OCI-LY1 (cell line): ENCODE data around the gene IMMP1L.
"Not testable (repeated sequence)": the region's sequence is repeated elsewhere in the genome, so short reads cannot be mapped to it uniquely, and the experiment has no call there.

ENCODE experiments used
- H2AFZ ChIP-seq: fragments of 200-600 bp; sonication (generic), shearing (Covaris generic); 2 replicates; pipeline ENCODE4 v1.6.0; 2014; ENCODE audit warnings: antibody characterized with exemption, mild to moderate bottlenecking, low read length
- H3F3A ChIP-seq: fragments of 200-600 bp; sonication (generic), shearing (Covaris generic); 2 replicates; pipeline ENCODE4 v1.6.0; 2014; ENCODE audit warnings: mild to moderate bottlenecking, antibody characterized with exemption, low read length, moderate library complexity; ENCODE audit not compliant: insufficient read depth
- H3K27ac ChIP-seq: fragments of 200-600 bp; sonication (generic); 2 replicates; pipeline ENCODE4 v1.5.1; 2014; ENCODE audit warnings: low read length, mixed run types, mild to moderate bottlenecking, low read depth; ENCODE audit not compliant: poor library complexity, severe bottlenecking
- H3K27me3 ChIP-seq: fragments of 200-600 bp; sonication (generic); 2 replicates; pipeline ENCODE4 v1.6.0; 2014; ENCODE audit warnings: antibody characterized with exemption, mild to moderate bottlenecking, low read length, moderate library complexity; ENCODE audit not compliant: insufficient read depth
- H3K36me3 ChIP-seq: fragments of 200-600 bp; sonication (generic); 2 replicates; pipeline ENCODE4 v1.6.1; 2014; ENCODE audit warnings: mild to moderate bottlenecking, antibody characterized with exemption, low read length, moderate library complexity, mixed read lengths; ENCODE audit not compliant: insufficient read depth
- H3K4me1 ChIP-seq: fragments of 200-600 bp; sonication (generic); 2 replicates; pipeline ENCODE4 v1.5.1; 2014; ENCODE audit warnings: mild to moderate bottlenecking, low read length, moderate library complexity; ENCODE audit not compliant: insufficient read depth, severe bottlenecking
- H3K4me2 ChIP-seq: fragments of 200-600 bp; sonication (generic), shearing (Covaris generic); 2 replicates; pipeline ENCODE4 v1.6.1; 2014; ENCODE audit warnings: low read length
- H3K4me3 ChIP-seq: fragments of 200-600 bp; sonication (generic); 2 replicates; pipeline ENCODE4 v1.5.1; 2014; ENCODE audit warnings: low read length, low read depth, mild to moderate bottlenecking, mixed read lengths; ENCODE audit not compliant: poor library complexity, severe bottlenecking
- H3K79me2 ChIP-seq: fragments of 200-600 bp; shearing (Covaris generic); 2 replicates; pipeline ENCODE4 v1.6.1; 2016; ENCODE audit warnings: mixed run types, low read length, mixed read lengths; ENCODE audit not compliant: insufficient read depth
- H3K9ac ChIP-seq: fragments of 200-600 bp; sonication (generic), shearing (Covaris generic); 2 replicates; pipeline ENCODE4 v1.6.1; 2014; ENCODE audit warnings: mild to moderate bottlenecking, low read length, mixed read lengths
- H3K9me2 ChIP-seq: fragments of 200-600 bp; sonication (generic), shearing (Covaris generic); 2 replicates; pipeline ENCODE4 v1.6.1; 2014; ENCODE audit warnings: low read depth, mild to moderate bottlenecking, low read length, mixed read lengths
- H3K9me3 ChIP-seq: fragments of 200-600 bp; shearing (Covaris generic); 2 replicates; pipeline ENCODE4 v1.6.1; 2014; ENCODE audit warnings: low read length, mixed read lengths
- H4K20me1 ChIP-seq: fragments of 200-600 bp; sonication (generic), shearing (Covaris generic); 2 replicates; pipeline ENCODE4 v1.6.0; 2016; ENCODE audit warnings: mild to moderate bottlenecking, low read length; ENCODE audit not compliant: insufficient read depth
- EZH2 ChIP-seq: fragments of 200-600 bp; sonication (generic), shearing (Covaris generic); IDR thresholded peaks from 2 replicates; pipeline ENCODE4 v1.8.0; 2017; ENCODE audit warnings: borderline replicate concordance, mixed run types, mild to moderate bottlenecking, antibody characterized with exemption, low read length, moderate library complexity, mixed read lengths
- TF ChIP-seq, protein P1 (sequence below): fragments of 200-600 bp; sonication (generic), shearing (Covaris generic); IDR thresholded peaks from 2 replicates; pipeline ENCODE4 v1.5.1; 2017; ENCODE audit warnings: mild to moderate bottlenecking, antibody characterized with exemption, low read length, moderate library complexity, mixed read lengths

The IMMP1L gene

GRCh38 chr11:31499576-31500178 is 9.7 kb downstream of the IMMP1L start:
- no peak for TF ChIP-seq EZH2
- TF ChIP-seq, protein P1, sequence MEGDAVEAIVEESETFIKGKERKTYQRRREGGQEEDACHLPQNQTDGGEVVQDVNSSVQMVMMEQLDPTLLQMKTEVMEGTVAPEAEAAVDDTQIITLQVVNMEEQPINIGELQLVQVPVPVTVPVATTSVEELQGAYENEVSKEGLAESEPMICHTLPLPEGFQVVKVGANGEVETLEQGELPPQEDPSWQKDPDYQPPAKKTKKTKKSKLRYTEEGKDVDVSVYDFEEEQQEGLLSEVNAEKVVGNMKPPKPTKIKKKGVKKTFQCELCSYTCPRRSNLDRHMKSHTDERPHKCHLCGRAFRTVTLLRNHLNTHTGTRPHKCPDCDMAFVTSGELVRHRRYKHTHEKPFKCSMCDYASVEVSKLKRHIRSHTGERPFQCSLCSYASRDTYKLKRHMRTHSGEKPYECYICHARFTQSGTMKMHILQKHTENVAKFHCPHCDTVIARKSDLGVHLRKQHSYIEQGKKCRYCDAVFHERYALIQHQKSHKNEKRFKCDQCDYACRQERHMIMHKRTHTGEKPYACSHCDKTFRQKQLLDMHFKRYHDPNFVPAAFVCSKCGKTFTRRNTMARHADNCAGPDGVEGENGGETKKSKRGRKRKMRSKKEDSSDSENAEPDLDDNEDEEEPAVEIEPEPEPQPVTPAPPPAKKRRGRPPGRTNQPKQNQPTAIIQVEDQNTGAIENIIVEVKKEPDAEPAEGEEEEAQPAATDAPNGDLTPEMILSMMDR, result no peak
- no peak overlapping the region for H3K4me3 ChIP-seq

GRCh38 chr11:31493762-31494161 is 15.7 kb downstream of the IMMP1L start:
- not testable (repeated sequence) for H4K20me1 ChIP-seq, H3K9ac ChIP-seq, H3F3A ChIP-seq, H3K27me3 ChIP-seq, H2AFZ ChIP-seq, H3K4me1 ChIP-seq, H3K4me3 ChIP-seq, H3K9me3 ChIP-seq, H3K4me2 ChIP-seq, H3K27ac ChIP-seq, H3K9me2 ChIP-seq
- Histone ChIP-seq H3K79me2 (peaks cover 34% of the 10 kb centered on the region), H3K36me3 (peaks cover 53% of the 10 kb centered on the region)

More at GRCh38 chr11:31499576-31500178, 9.7 kb downstream of the IMMP1L start:
- Histone ChIP-seq H3K36me3 (peaks cover 61% of the 10 kb centered on the region), H4K20me1 (peaks cover 3% of the 10 kb centered on the region; the same call in 1 of the 2 replicates), H3K4me1 (peaks cover 5% of the 10 kb centered on the region), H3K4me2 (no peak overlapping the region), H3K9ac (no peak overlapping the region), H3K79me2 (peaks cover 86% of the 10 kb centered on the region), H3K9me2 (no peaks in the 10 kb centered on the region), H3K9me3 (0 out of 2 replicates have a peak, but pooled peaks cover 5% of the 10 kb centered on the region), H3K27ac (no peak overlapping the region), H3K27me3 (no peaks in the 10 kb centered on the region), H3F3A (no peaks in the 10 kb centered on the region), H2AFZ (no peak overlapping the region)

- Histone ChIP-seq H3K9me2 (no peaks in the 10 kb centered on the region), H3K36me3 (peaks cover 49% of the 10 kb centered on the region), H3K4me3 (no peak overlapping the region), H3K9me3 (0 out of 2 replicates have a peak, but pooled peaks cover 2% of the 10 kb centered on the region), H3K9ac (no peak overlapping the region), H3K4me2 (no peak overlapping the region), H3K4me1 (no peaks in the 10 kb centered on the region), H3K79me2 (peaks cover 32% of the 10 kb centered on the region), H3F3A (no peaks in the 10 kb centered on the region), H2AFZ (no peak overlapping the region), H3K27me3 (no peaks in the 10 kb centered on the region), H4K20me1 (no peaks in the 10 kb centered on the region), H3K27ac (no peak overlapping the region)
- TF ChIP-seq, protein P1, result no peak
- no peak for TF ChIP-seq EZH2
Measured at GRCh38 chr11:31493235-31493634, 16.2 kb downstream of the IMMP1L start.

DNA sequence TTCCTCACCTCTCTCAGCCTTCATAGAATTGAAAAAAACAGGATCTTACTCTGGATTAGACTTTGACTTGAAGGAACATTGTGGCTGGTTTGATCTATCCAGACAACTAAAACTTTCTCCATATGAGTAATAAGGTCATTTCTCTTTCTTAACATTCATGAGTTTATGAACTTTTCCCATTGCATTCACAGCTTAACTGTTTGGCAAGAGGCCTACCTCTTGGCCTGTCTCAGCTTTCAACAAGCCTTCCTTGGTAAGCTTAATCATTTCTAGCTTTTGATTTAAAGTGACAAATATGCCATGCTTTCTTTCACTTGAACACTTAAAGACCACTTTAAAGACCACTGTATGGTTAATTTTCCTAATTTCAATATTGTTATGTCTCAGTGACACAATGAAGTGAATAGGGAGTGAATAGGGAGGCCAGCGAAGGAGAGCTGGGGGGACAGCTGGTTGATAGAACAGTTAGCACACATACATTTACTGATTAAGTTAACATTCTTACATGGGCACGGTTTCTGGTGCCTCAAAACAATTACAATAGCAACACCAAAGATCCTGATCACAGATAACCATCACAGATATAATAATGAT is 17.0 kb downstream of the IMMP1L start:
- TF ChIP-seq EZH2, result no peak
- TF ChIP-seq, protein P1, result no peak
- Histone ChIP-seq H3K4me2 (no peak overlapping the region), H3K27me3 (no peaks in the 10 kb centered on the region), H4K20me1 (no peaks in the 10 kb centered on the region), H3K4me3 (no peak overlapping the region), H3F3A (no peaks in the 10 kb centered on the region), H3K9ac (no peak overlapping the region), H3K9me3 (0 out of 2 replicates have a peak, but pooled peaks cover 2% of the 10 kb centered on the region), H3K4me1 (no peaks in the 10 kb centered on the region), H3K27ac (no peak overlapping the region), H3K36me3 (peaks cover 42% of the 10 kb centered on the region), H2AFZ (no peak overlapping the region), H3K9me2 (no peaks in the 10 kb centered on the region), H3K79me2 (peaks cover 26% of the 10 kb centered on the region)
